HEK293 (cell line): ENCODE data around the gene PLEKHH2.

Experiments used
- CTCF ChIA-PET: fragments of 350-600 bp; formaldehyde crosslinking; extraction: SDS; loops from one replicate; lab custom pipeline; 2021; ENCODE audit warnings: antibody characterized with exemption; lab: Yijun Ruan, JAX
- POLR2A ChIA-PET: fragments of 300-600 bp; formaldehyde crosslinking; extraction: SDS; loops from one replicate; lab custom pipeline; 2020; ENCODE audit warnings: antibody characterized with exemption, inconsistent platforms; lab: Yijun Ruan, JAX
- H3K27ac ChIP-seq: fragments of 200-500 bp; sonication (Bioruptor generic); 2 replicates; pipeline ENCODE4 v1.5.1; 2014; ENCODE audit warnings: low read depth, low read length, control low read depth, inconsistent platforms; ENCODE audit errors: extremely low read depth
- H3K36me3 ChIP-seq, 2 experiments: fragments of 200-500 bp in 1 of 2; sonication (Bioruptor generic) in 1 of 2; 1 replicate in 1 of 2; 2 replicates in 1 of 2; pipeline ENCODE4 v1.5.1; 2014 to 2017; ENCODE audit warnings: inconsistent platforms in 2 of 2, low read length in 2 of 2; ENCODE audit not compliant: control insufficient read depth in 2 of 2, insufficient read depth in 1 of 2
- H3K4me1 ChIP-seq: fragments of 200-500 bp; sonication (Bioruptor generic); 2 replicates; pipeline ENCODE4 v1.5.1; 2014; ENCODE audit warnings: mild to moderate bottlenecking, low read length, inconsistent platforms; ENCODE audit not compliant: control insufficient read depth, insufficient read depth
- H3K4me3 ChIP-seq: 2 replicates; pipeline ENCODE4 v1.5.1; 2011; ENCODE audit warnings: low read depth, mild to moderate bottlenecking, control low read depth, low read length, moderate library complexity
- H3K9me3 ChIP-seq: fragments of 200-500 bp; sonication (Bioruptor generic); 2 replicates; pipeline ENCODE4 v1.5.1; 2014; ENCODE audit warnings: low read depth, low read length, inconsistent platforms; ENCODE audit not compliant: control insufficient read depth, insufficient read depth
- GLI2 ChIP-seq: fragments of 450-650 bp; formaldehyde crosslinking; IDR thresholded peaks from 2 replicates; pipeline ENCODE4; 2017; ENCODE audit warnings: missing biosample characterization, missing genetic modification characterization, low read depth, borderline replicate concordance
- GLIS2 ChIP-seq: fragments of 450-650 bp; formaldehyde crosslinking; IDR thresholded peaks from 2 replicates; pipeline ENCODE4 v1.5.1; 2016; ENCODE audit warnings: missing biosample characterization, missing genetic modification characterization
- KLF10 ChIP-seq: fragments of 450-650 bp; IDR thresholded peaks from 2 replicates; pipeline ENCODE4 v1.5.1; 2018; ENCODE audit warnings: missing biosample characterization, mild to moderate bottlenecking, missing genetic modification characterization
- KLF8 ChIP-seq: fragments of 450-650 bp; formaldehyde crosslinking; IDR thresholded peaks from 2 replicates; pipeline ENCODE4 v1.5.1; 2016; ENCODE audit warnings: missing biosample characterization, missing genetic modification characterization
- MEIS1 ChIP-seq: sonication (generic); formaldehyde crosslinking; IDR thresholded peaks from 2 replicates; pipeline ENCODE4 v1.8.1; 2022; ENCODE audit warnings: missing genetic modification reagents, mild to moderate bottlenecking, borderline replicate concordance
- SETDB1 ChIP-seq: IDR thresholded peaks from one replicate; pipeline ENCODE4 v1.6.1; 2017; ENCODE audit warnings: mild to moderate bottlenecking, low read length, moderate library complexity, mixed read lengths; ENCODE audit not compliant: insufficient read length
- SP2 ChIP-seq: fragments of 450-650 bp; formaldehyde crosslinking; IDR thresholded peaks from 2 replicates; pipeline ENCODE4 v1.5.1; 2016; ENCODE audit warnings: missing biosample characterization, missing genetic modification characterization
- TRIM28 ChIP-seq: IDR thresholded peaks from 2 replicates; pipeline ENCODE4 v1.6.1; 2011; ENCODE audit warnings: low read length, control low read depth, borderline replicate concordance
- ZBTB26 ChIP-seq: fragments of 450-650 bp; formaldehyde crosslinking; optimal IDR thresholded peaks from 2 replicates; pipeline ENCODE3; 2016; ENCODE audit warnings: missing biosample characterization, mild to moderate bottlenecking, missing genetic modification characterization
- ZBTB8A ChIP-seq: fragments of 450-650 bp; formaldehyde crosslinking; IDR thresholded peaks from 2 replicates; pipeline ENCODE4 v1.5.1; 2016; ENCODE audit warnings: missing biosample characterization, missing genetic modification characterization
- ZEB2 ChIP-seq: fragments of 450-650 bp; formaldehyde crosslinking; IDR thresholded peaks from 2 replicates; pipeline ENCODE4 v1.5.1; 2016; ENCODE audit warnings: missing biosample characterization, missing genetic modification characterization
- ZFHX2 ChIP-seq: fragments of 450-650 bp; formaldehyde crosslinking; conservative IDR thresholded peaks from 2 replicates; pipeline ENCODE4 v1.5.1; 2016; ENCODE audit warnings: missing biosample characterization, missing genetic modification characterization
- ZNF248 ChIP-seq: fragments of 450-650 bp; formaldehyde crosslinking; IDR thresholded peaks from 2 replicates; pipeline ENCODE4 v1.5.1; 2017; ENCODE audit warnings: missing biosample characterization, missing genetic modification characterization
- ZNF311 ChIP-seq: fragments of 450-650 bp; formaldehyde crosslinking; IDR thresholded peaks from 2 replicates; pipeline ENCODE4 v1.5.1; 2017; ENCODE audit warnings: missing biosample characterization, missing genetic modification characterization, borderline replicate concordance
- ZNF341 ChIP-seq: fragments of 450-650 bp; formaldehyde crosslinking; IDR thresholded peaks from 2 replicates; pipeline ENCODE4; 2016; ENCODE audit warnings: low read depth, missing biosample characterization, missing genetic modification characterization
- ZNF571 ChIP-seq: fragments of 450-650 bp; formaldehyde crosslinking; IDR thresholded peaks from 2 replicates; pipeline ENCODE4 v1.5.0; 2017; ENCODE audit warnings: missing biosample characterization, missing genetic modification characterization
- ZNF623 ChIP-seq: fragments of 450-650 bp; formaldehyde crosslinking; IDR thresholded peaks from 2 replicates; pipeline ENCODE4 v1.5.1; 2016; ENCODE audit warnings: missing biosample characterization, missing genetic modification characterization
- ZNF677 ChIP-seq: fragments of 450-650 bp; IDR thresholded peaks from 2 replicates; pipeline ENCODE4 v1.5.0; 2018; ENCODE audit warnings: missing biosample characterization, mild to moderate bottlenecking, missing genetic modification characterization, moderate library complexity
- TF ChIP-seq, protein P1 (sequence below): fragments of 450-650 bp; formaldehyde crosslinking; IDR thresholded peaks from 2 replicates; pipeline ENCODE4 v1.5.1; 2016; ENCODE audit warnings: missing biosample characterization, missing genetic modification characterization
- TF ChIP-seq, protein P2 (sequence below): fragments of 450-650 bp; formaldehyde crosslinking; IDR thresholded peaks from 2 replicates; pipeline ENCODE4 v1.5.1; 2016; ENCODE audit warnings: missing biosample characterization, missing genetic modification characterization
- TF ChIP-seq, protein P3 (sequence below): fragments of 450-650 bp; formaldehyde crosslinking; IDR thresholded peaks from 2 replicates; pipeline ENCODE4 v1.5.1; 2016; ENCODE audit warnings: missing biosample characterization, missing genetic modification characterization

The PLEKHH2 gene

GRCh38 chr2:43594875-43595274, 42.2 kb upstream of the PLEKHH2 start:
- no peaks in the 10 kb centered on the region for H3K9me3 ChIP-seq
- no peak for TF ChIP-seq ZFHX2 (tag by site-specific recombination)
- no peak for TF ChIP-seq GLI2 (tag by site-specific recombination)
- TF ChIP-seq, protein P1, sequence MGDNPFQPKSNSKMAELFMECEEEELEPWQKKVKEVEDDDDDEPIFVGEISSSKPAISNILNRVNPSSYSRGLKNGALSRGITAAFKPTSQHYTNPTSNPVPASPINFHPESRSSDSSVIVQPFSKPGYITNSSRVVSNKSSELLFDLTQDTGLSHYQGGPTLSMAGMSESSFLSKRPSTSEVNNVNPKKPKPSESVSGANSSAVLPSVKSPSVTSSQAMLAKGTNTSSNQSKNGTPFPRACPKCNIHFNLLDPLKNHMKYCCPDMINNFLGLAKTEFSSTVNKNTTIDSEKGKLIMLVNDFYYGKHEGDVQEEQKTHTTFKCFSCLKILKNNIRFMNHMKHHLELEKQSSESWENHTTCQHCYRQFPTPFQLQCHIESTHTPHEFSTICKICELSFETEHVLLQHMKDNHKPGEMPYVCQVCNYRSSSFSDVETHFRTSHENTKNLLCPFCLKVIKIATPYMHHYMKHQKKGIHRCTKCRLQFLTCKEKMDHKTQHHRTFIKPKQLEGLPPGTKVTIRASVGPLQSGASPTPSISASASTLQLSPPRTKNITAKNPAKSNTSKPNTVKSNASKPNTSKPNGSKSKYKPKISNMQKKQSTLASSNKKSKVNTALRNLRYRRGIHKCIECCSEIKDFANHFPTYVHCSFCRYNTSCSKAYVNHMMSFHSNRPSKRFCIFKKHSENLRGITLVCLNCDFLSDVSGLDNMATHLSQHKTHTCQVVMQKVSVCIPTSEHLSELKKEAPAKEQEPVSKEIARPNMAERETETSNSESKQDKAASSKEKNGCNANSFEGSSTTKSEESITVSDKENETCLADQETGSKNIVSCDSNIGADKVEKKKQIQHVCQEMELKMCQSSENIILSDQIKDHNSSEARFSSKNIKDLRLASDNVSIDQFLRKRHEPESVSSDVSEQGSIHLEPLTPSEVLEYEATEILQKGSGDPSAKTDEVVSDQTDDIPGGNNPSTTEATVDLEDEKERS (tag by site-specific recombination), result no peak
- CTCF ChIA-PET, result interaction anchor here (1.0 to 2.5 kb wide), 2 partner anchors 10 to 18 kb away, joined by 4 to 8 read pairs; no protein-coding TSS in a partner anchor
- peaks cover 13 to 23% of the 10 kb centered on the region in 2 experiments for H3K36me3 ChIP-seq
- no peak overlapping the region for H3K27ac ChIP-seq
- 0 out of 2 replicates have a peak, but pooled peaks cover 4% of the 10 kb centered on the region for H3K4me1 ChIP-seq
- peak overlapping the region; percentile 81 for H3K4me3 ChIP-seq
- POLR2A ChIA-PET, result no interaction called here

- Histone ChIP-seq H3K4me1 (0 out of 2 replicates have a peak, but pooled peaks cover 4% of the 10 kb centered on the region), H3K36me3 (peaks cover 6 to 13% of the 10 kb centered on the region in 2 experiments; a peak in 2 of 3 replicates), H3K4me3 (peak within 1 kb of the TSS; percentile 81), H3K9me3 (no peaks in the 10 kb centered on the region), H3K27ac (peak within 1 kb of the TSS; percentile 73)
- POLR2A ChIA-PET, result interaction anchor here (0.6 to 1.7 kb wide), 17 partner anchors 8 to 785 kb away, joined by 3 to 16 read pairs (median 3); partner anchors contain the start of genes LRPPRC and PLEKHH2
- CTCF ChIA-PET, result interaction anchor here (0.7 to 2.5 kb wide), 6 partner anchors 9 to 54 kb away, joined by 3 to 12 read pairs (median 7); no protein-coding TSS in a partner anchor
- TF ChIP-seq ZNF341 (tag by site-specific recombination) (peak; percentile 63; the same call in 1 of the 2 replicates), ZEB2 (tag by site-specific recombination) (peak; percentile 59), KLF10 (0 out of 2 replicates have a peak, but pooled peaks have one; percentile 23), GLIS2 (tag by site-specific recombination) (no peak), TRIM28 (peak; percentile 78), SP2 (tag by site-specific recombination) (peak; percentile 80), KLF8 (tag by site-specific recombination) (peak; percentile 41; the same call in 1 of the 2 replicates), SETDB1 (no peak), ZNF571 (no peak), ZNF677 (tag by site-specific recombination) (no peak), ZNF248 (tag by site-specific recombination) (no peak), ZNF623 (0 out of 2 replicates have a peak, but pooled peaks have one; percentile 2), MEIS1 (CRISPR knock-in tag) (no peak), ZNF311 (tag by site-specific recombination) (no peak), ZBTB26 (tag by site-specific recombination) (peak; percentile 57), ZBTB8A (tag by site-specific recombination) (peak; percentile 45; the same call in 1 of the 2 replicates)
- TF ChIP-seq, protein P2, sequence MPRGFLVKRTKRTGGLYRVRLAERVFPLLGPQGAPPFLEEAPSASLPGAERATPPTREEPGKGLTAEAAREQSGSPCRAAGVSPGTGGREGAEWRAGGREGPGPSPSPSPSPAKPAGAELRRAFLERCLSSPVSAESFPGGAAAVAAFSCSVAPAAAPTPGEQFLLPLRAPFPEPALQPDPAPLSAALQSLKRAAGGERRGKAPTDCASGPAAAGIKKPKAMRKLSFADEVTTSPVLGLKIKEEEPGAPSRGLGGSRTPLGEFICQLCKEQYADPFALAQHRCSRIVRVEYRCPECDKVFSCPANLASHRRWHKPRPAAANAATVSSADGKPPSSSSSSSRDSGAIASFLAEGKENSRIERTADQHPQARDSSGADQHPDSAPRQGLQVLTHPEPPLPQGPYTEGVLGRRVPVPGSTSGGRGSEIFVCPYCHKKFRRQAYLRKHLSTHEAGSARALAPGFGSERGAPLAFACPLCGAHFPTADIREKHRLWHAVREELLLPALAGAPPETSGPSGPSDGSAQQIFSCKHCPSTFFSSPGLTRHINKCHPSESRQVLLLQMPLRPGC (tag by site-specific recombination), result peak; percentile 61; the same call in 1 of the 2 replicates
- TF ChIP-seq, protein P3, sequence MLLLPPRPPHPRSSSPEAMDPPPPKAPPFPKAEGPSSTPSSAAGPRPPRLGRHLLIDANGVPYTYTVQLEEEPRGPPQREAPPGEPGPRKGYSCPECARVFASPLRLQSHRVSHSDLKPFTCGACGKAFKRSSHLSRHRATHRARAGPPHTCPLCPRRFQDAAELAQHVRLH (tag by site-specific recombination), result peak; percentile 96
These were observed 41.3 kb upstream of the PLEKHH2 start, which contains the start of gene THADA for GRCh38 chr2:43595603-43596412. Gene THADA (minus strand): TSS chr2:43596038. CDS start chr2:43592392, 3,646 bp downstream.
